D721Med (cell line): Measurements from ENCODE around the gene CACNG5.

Experiments
- DNase-seq: peaks from one replicate; pipeline ENCODE4 v3.0.0; 2011; ENCODE audit warnings: low spot score; ENCODE audit not compliant: insufficient read length
- FAIRE-seq: peaks from 2 replicates; lab custom pipeline; 2011; peaks lifted over from hg19 to GRCh38; lab: Jason Lieb, UNC
- TF ChIP-seq, protein P1 (sequence below): IDR thresholded peaks from 2 replicates; pipeline ENCODE4 v1.5.1; 2012; ENCODE audit warnings: mild to moderate bottlenecking, control low read depth; ENCODE audit not compliant: insufficient read depth; ENCODE audit errors: missing control alignments

Gene CACNG5

DNA sequence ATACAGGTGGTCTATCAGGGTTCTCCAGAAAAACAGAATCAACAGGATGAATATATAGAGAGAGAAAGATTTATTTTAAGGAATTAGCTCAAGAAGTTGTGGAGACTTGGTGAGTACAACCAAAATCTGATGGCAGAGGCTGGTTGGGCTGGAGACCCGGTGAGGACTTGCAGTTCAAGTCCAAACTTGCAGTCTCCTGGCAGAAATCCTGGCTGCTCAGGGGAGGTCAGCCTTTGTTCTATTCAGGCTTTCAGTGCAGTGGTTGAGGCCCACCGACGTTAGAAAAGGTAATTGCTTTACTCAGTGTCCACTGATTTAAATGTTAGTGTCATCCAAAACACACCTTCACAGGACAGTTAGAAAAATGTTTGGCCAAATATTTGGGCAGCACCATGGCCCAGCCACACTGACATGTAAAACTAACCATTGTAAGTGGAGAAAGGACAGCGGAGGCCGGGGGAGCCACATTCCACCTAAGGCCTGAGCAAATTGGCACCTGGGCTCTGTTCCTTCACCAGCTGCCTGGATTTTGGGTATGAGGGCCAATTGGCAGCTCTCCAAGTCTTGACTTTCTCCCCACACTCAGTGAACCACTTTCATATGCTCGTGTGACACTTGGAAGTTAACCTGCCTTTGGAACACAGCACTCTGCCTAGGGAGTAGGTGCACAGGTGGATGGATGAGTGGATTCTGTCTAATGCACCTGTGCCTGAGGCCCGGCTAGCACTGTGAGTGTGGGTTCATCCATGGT lies 54.7 kb downstream of the CACNG5 start:
- DNase-seq (no peak), FAIRE-seq (no peak)
- TF ChIP-seq, protein P1, sequence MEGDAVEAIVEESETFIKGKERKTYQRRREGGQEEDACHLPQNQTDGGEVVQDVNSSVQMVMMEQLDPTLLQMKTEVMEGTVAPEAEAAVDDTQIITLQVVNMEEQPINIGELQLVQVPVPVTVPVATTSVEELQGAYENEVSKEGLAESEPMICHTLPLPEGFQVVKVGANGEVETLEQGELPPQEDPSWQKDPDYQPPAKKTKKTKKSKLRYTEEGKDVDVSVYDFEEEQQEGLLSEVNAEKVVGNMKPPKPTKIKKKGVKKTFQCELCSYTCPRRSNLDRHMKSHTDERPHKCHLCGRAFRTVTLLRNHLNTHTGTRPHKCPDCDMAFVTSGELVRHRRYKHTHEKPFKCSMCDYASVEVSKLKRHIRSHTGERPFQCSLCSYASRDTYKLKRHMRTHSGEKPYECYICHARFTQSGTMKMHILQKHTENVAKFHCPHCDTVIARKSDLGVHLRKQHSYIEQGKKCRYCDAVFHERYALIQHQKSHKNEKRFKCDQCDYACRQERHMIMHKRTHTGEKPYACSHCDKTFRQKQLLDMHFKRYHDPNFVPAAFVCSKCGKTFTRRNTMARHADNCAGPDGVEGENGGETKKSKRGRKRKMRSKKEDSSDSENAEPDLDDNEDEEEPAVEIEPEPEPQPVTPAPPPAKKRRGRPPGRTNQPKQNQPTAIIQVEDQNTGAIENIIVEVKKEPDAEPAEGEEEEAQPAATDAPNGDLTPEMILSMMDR: no peak

DNA sequence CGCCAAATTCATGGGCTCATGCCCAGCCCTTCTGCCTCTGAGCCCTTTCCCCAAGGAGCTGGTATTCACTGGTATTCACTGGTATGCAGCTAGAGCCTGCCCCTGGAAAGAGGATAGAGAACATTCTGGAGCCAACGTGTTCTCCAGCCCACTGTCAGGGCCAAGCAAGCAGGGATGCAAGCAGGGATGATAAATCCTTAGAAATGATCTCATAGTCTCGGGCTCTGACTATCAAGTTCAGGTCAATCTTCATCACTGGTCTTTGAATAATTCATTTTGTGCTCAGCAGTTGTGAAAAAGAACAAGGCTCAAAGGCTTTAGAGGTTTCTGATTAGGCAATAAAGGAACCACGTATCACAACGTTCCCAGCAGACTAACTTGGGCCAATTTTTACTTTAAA lies 57.3 kb downstream of the CACNG5 start:
- TF ChIP-seq, protein P1: no peak
- DNase-seq (no peak), FAIRE-seq (no peak)

- no peak for FAIRE-seq
- DNase-seq: no peak
- TF ChIP-seq, protein P1: no peak
Measured at GRCh38 chr17:66893382-66893781, 58.5 kb downstream of the CACNG5 start.

GRCh38 chr17:66893863-66894262 lies 58.9 kb downstream of the CACNG5 start:
- TF ChIP-seq, protein P1: no peak
- FAIRE-seq (no peak), DNase-seq (no peak)

GRCh38 chr17:66897141-66897540 lies 62.2 kb downstream of the CACNG5 start:
- DNase-seq (no peak), FAIRE-seq (no peak)
- TF ChIP-seq, protein P1: no peak

GRCh38 chr17:66898536-66898935 lies 63.6 kb downstream of the CACNG5 start:
- no peak for FAIRE-seq
- DNase-seq: no peak
- TF ChIP-seq, protein P1: no peak
